Fibroblast of pulmonary artery (primary cell): ENCODE measurements around the gene HDAC2.
"Not testable (repeated sequence)": the region's sequence is repeated elsewhere in the genome, so short reads cannot be mapped to it uniquely, and the experiment has no call there.

ENCODE experiments used
- DNase-seq: peaks from one replicate; pipeline ENCODE4 v3.0.0-alpha.2; 2010; ENCODE audit warnings: low read depth
- H3K4me3 ChIP-seq: replicated peaks from 2 replicates; pipeline ENCODE4 v1.5.1; 2011; ENCODE audit warnings: low read depth, mild to moderate bottlenecking, control low read depth, low read length, moderate library complexity
- TF ChIP-seq, protein P1 (sequence below): IDR thresholded peaks from 2 replicates; pipeline ENCODE4 v1.5.1; 2011; ENCODE audit warnings: mild to moderate bottlenecking, control low read depth, low read length, inconsistent platforms; ENCODE audit errors: missing control alignments

The HDAC2 gene

DNA sequence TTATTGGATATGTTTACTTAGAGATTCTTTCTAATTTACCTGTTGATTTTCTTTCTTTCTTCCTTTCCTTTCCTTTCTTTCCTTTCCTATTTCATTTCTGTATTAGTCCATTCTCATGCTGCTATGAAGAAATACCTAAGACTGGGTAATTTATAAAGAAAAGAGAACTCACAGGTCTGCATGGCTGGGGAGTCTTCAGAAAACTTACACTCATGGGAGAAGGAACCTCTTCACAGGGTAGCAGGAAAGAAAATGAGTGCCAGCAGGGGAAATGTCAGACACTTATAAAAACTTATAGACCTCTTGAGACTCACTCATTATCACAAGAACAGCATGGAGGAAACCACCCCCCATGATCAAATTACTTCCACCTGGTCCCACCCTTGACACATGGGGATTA lies 40.8 kb downstream of the HDAC2 start:
- DNase-seq, result no peak
- TF ChIP-seq, protein P1, sequence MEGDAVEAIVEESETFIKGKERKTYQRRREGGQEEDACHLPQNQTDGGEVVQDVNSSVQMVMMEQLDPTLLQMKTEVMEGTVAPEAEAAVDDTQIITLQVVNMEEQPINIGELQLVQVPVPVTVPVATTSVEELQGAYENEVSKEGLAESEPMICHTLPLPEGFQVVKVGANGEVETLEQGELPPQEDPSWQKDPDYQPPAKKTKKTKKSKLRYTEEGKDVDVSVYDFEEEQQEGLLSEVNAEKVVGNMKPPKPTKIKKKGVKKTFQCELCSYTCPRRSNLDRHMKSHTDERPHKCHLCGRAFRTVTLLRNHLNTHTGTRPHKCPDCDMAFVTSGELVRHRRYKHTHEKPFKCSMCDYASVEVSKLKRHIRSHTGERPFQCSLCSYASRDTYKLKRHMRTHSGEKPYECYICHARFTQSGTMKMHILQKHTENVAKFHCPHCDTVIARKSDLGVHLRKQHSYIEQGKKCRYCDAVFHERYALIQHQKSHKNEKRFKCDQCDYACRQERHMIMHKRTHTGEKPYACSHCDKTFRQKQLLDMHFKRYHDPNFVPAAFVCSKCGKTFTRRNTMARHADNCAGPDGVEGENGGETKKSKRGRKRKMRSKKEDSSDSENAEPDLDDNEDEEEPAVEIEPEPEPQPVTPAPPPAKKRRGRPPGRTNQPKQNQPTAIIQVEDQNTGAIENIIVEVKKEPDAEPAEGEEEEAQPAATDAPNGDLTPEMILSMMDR, result no peak
- no peak overlapping the region for H3K4me3 ChIP-seq

DNA sequence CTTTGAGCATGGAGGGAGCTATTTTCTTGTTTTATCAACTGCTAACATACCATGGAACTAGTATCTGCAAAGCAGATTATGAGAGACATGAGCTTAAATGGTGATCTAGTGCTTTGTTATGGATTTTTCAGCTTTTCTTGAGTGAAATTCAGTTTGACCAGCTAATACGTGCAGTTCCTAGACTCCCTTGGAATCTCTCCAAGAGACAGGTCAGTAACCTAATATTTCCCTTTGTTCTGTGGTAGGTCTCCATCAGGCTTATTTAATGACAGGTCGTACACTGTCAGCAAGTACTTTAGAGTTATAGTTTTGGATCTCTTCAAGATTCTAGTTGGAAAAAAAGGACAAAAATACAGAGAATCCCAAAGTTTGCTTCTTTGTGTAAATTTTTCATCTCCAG lies 43.9 kb downstream of the HDAC2 start:
- no peak overlapping the region for H3K4me3 ChIP-seq
- TF ChIP-seq, protein P1, result no peak
- no peak for DNase-seq

- DNase-seq, result no peak
Measured at GRCh38 chr6:113925378-113925777, 45.6 kb downstream of the HDAC2 start.

GRCh38 chr6:113924312-113924723 lies 46.6 kb downstream of the HDAC2 start:
- DNase-seq, result no peak
- H3K4me3 ChIP-seq, result no peak overlapping the region
- TF ChIP-seq, protein P1, result no peak

More at GRCh38 chr6:113925378-113925777, 45.6 kb downstream of the HDAC2 start:
- TF ChIP-seq, protein P1, result no peak
- H3K4me3 ChIP-seq, result no peak overlapping the region

- no peak for DNase-seq
- no peak overlapping the region for H3K4me3 ChIP-seq
- TF ChIP-seq, protein P1, result no peak
Measured at GRCh38 chr6:113923526-113923925, 47.4 kb downstream of the HDAC2 start.

- no peak for DNase-seq
- H3K4me3 ChIP-seq, result no peak overlapping the region
- TF ChIP-seq, protein P1, result no peak
Measured at GRCh38 chr6:113921299-113921904, 49.5 kb downstream of the HDAC2 start.

DNA sequence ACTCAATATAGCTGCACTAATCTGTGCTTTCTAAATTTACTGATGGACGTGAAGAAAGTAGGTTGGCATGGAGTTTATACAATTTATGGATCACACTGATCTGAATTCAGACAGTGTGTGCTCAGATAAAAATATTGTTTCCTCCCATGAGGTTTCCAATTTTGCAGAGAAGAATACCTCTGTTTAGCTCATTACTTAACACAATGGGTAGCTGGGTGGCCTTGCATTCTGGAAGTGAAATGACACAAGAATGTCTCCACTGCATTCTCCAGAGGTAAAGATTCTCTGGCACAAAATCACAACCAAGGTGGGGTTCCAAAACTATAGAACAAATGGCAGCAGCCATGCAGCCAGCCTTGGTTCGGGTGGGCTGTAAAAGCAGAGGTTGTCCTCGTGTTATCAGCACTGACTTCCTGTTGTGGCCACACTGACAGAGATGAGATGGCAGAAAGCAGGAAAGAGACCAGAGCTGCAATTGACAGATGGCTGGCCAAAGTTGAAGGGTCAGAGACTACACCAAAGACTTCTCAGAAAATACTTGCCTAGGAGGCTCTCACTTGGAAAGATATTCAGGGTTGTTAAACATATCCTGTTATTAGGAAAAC lies 50.2 kb downstream of the HDAC2 start:
- no peak for DNase-seq
- TF ChIP-seq, protein P1, result no peak
- H3K4me3 ChIP-seq, result no peak overlapping the region

DNA sequence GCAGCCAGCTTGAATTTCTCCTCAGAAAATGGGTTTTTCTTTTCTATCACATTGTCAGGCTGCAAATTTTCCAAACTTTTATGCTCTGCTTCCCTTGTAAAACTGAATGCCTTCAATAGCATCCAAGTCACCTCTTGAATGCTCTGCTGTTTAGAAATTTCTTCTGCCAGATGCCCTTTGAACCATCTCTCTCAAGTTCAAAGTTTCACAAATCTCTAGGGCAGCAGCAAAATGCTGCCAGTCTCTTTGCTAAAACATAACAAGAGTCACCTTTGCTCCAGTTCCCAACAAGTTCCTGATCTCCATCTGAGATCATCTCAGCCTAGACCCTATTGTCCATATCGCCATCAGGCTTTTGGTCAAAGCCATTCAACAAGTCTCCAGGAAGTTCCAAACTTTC lies 60.7 kb downstream of the HDAC2 start:
- DNase-seq, H3K4me3 ChIP-seq: not testable (repeated sequence)
